Keratinocyte (primary cell): ENCODE measurements around the gene DIP2C. TPM values are rescaled to one million over a fixed set of nuclear protein-coding genes. Genes with fewer than 3 reads are reported as not detected.

Source experiments
- DNase-seq: peaks from one replicate; pipeline ENCODE4 v3.0.0-alpha.2; 2011; ENCODE audit warnings: low read depth, missing footprints, low spot score
- FAIRE-seq: peaks from 2 replicates; lab custom pipeline; 2011; peaks lifted over from hg19 to GRCh38; lab: Jason Lieb, UNC
- H2AFZ ChIP-seq: 2 replicates; pipeline ENCODE4 v1.6.0; 2012; ENCODE audit warnings: low read length, control low read depth, inconsistent platforms; ENCODE audit not compliant: control insufficient read depth
- H3K27ac ChIP-seq: 2 replicates; pipeline ENCODE4 v1.5.1; 2011; ENCODE audit warnings: low read length; ENCODE audit not compliant: control insufficient read depth, insufficient read depth
- H3K27me3 ChIP-seq: 3 replicates; pipeline ENCODE4 v1.6.0; 2011; ENCODE audit warnings: low read length; ENCODE audit not compliant: control insufficient read depth, insufficient read depth; ENCODE audit errors: extremely low read depth
- H3K36me3 ChIP-seq, 2 experiments: 2 replicates in 1 of 2; 3 replicates in 1 of 2; pipeline ENCODE4 v1.5.1; 2011; ENCODE audit warnings: low read length in 2 of 2, mild to moderate bottlenecking in 1 of 2; ENCODE audit not compliant: control insufficient read depth in 2 of 2, insufficient read depth in 2 of 2; ENCODE audit errors: extremely low read depth in 1 of 2
- H3K4me1 ChIP-seq: 3 replicates; pipeline ENCODE4 v1.5.1; 2011; ENCODE audit warnings: low read length; ENCODE audit not compliant: control insufficient read depth, insufficient read depth; ENCODE audit errors: extremely low read depth
- H3K4me2 ChIP-seq: 3 replicates; pipeline ENCODE4 v1.6.0; 2011; ENCODE audit warnings: low read depth, low read length; ENCODE audit not compliant: control insufficient read depth, insufficient read depth; ENCODE audit errors: extremely low read depth
- H3K4me3 ChIP-seq, 3 experiments: fragments of 200-600 bp in 1 of 3; sonication (generic) in 1 of 3; 2 replicates in 2 of 3; 3 replicates in 1 of 3; pipeline ENCODE4 v1.5.1; 2011 to 2016; ENCODE audit warnings: low read length in 3 of 3, mild to moderate bottlenecking in 3 of 3, control low read depth in 2 of 3, inconsistent platforms in 1 of 3, low read depth in 1 of 3, mixed read lengths in 1 of 3, mixed run types in 1 of 3, moderate library complexity in 1 of 3; ENCODE audit not compliant: control insufficient read depth in 2 of 3, insufficient read depth in 2 of 3; ENCODE audit errors: extremely low read depth in 1 of 3
- H3K79me2 ChIP-seq: 2 replicates; pipeline ENCODE4 v1.6.0; 2012; ENCODE audit warnings: low read length; ENCODE audit not compliant: control insufficient read depth, insufficient read depth
- H3K9ac ChIP-seq: 3 replicates; pipeline ENCODE4 v1.6.0; 2011; ENCODE audit warnings: low read length; ENCODE audit not compliant: control insufficient read depth, insufficient read depth; ENCODE audit errors: extremely low read depth
- H3K9me1 ChIP-seq: 3 replicates; pipeline ENCODE4 v1.6.0; 2011; ENCODE audit warnings: low read length; ENCODE audit not compliant: control insufficient read depth, insufficient read depth; ENCODE audit errors: extremely low read depth
- H3K9me3 ChIP-seq: 2 replicates; pipeline ENCODE4 v1.5.1; 2012; ENCODE audit warnings: low read depth, low read length; ENCODE audit not compliant: control insufficient read depth
- H4K20me1 ChIP-seq: 3 replicates; pipeline ENCODE4 v1.6.0; 2011; ENCODE audit warnings: low read length; ENCODE audit not compliant: control insufficient read depth, insufficient read depth; ENCODE audit errors: extremely low read depth
- CTCF ChIP-seq, 3 experiments: IDR thresholded peaks in 1 of 3; conservative IDR thresholded peaks in 1 of 3; optimal IDR thresholded peaks in 1 of 3; 2 replicates in 2 of 3; 3 replicates in 1 of 3; pipeline versions ENCODE3 to v1.5.1; 2011; ENCODE audit warnings: low read length in 3 of 3, mild to moderate bottlenecking in 3 of 3, moderate library complexity in 2 of 3, control low read depth in 1 of 3, inconsistent platforms in 1 of 3; ENCODE audit not compliant: insufficient read depth in 2 of 3; ENCODE audit errors: extremely low read depth in 1 of 3
- EZH2 ChIP-seq: IDR thresholded peaks from one replicate; pipeline ENCODE4 v1.6.1; 2012; ENCODE audit warnings: inconsistent platforms, mild to moderate bottlenecking, low read length, moderate library complexity
- dilution Hi-C: fragments of 300-500 bp; cut with MboI; formaldehyde crosslinking; loops from one replicate; pipeline ENCODE4 v1.7.0; 2020; ENCODE audit warnings: low sequenced_read_pairs; ENCODE audit not compliant: extremely low pct_ligation_motif_present
- polyA plus RNA-seq, 5 experiments: library from polyadenylated mRNA; depleted of rRNA in 3 of 5; stranded (reverse) in 3 of 5; stranded (forward) in 1 of 5; unstranded in 1 of 5; fragments of >200 nt; gene quantifications; 1 replicate in 1 of 5; 2 replicates in 3 of 5; 3 replicates in 1 of 5; pipeline versions ENCODE4 v1.2.1 to v1.2.3, GENCODE V29; 2011 to 2012; ENCODE audit warnings: missing spikeins in 2 of 5, low read depth in 1 of 5, low replicate concordance in 1 of 5

The DIP2C gene
- polyA plus RNA-seq, 1 donor (not counting 4 experiments of a cell fraction or from before 2014, with no cell fraction given): 1.3 TPM

GRCh38 chr10:397321-398068, 292.0 kb downstream of the DIP2C start:
- FAIRE-seq (no peak), DNase-seq (no peak)
- H3K9me1 ChIP-seq: no peaks in the 10 kb centered on the region
- no peaks in the 10 kb centered on the region for H3K27me3 ChIP-seq
- TF ChIP-seq CTCF (optimal IDR thresholded peaks at IDR 0.05 in 1 of 3, IDR thresholded peaks at IDR 0.05 in 1 of 3, conservative IDR thresholded peaks at IDR 0.05 in 1 of 3; ENCODE audit: extremely low read depth in 1 of 3, insufficient read depth in 2 of 3, low read length in 3 of 3) (no peak), EZH2 (no peak)
- H3K9me3 ChIP-seq: no peaks in the 10 kb centered on the region
- H3K9ac ChIP-seq: no peak overlapping the region
- no peaks in the 10 kb centered on the region for H4K20me1 ChIP-seq
- H2AFZ ChIP-seq: no peak overlapping the region
- no peaks in the 10 kb centered on the region for H3K4me1 ChIP-seq
- H3K36me3 ChIP-seq: no peaks in the 10 kb centered on the region
- dilution Hi-C loops: no loop called here
- H3K79me2 ChIP-seq: no peaks in the 10 kb centered on the region
- H3K4me2 ChIP-seq: no peak overlapping the region
- H3K27ac ChIP-seq: no peak overlapping the region
- no peak overlapping the region for H3K4me3 ChIP-seq

GRCh38 chr10:396535-397220, 292.8 kb downstream of the DIP2C start:
- H3K9me3 ChIP-seq: no peaks in the 10 kb centered on the region
- H3K36me3 ChIP-seq: no peaks in the 10 kb centered on the region
- no peak overlapping the region for H3K27ac ChIP-seq
- H3K27me3 ChIP-seq: no peaks in the 10 kb centered on the region
- TF ChIP-seq EZH2 (no peak), CTCF (optimal IDR thresholded peaks at IDR 0.05 in 1 of 3, IDR thresholded peaks at IDR 0.05 in 1 of 3, conservative IDR thresholded peaks at IDR 0.05 in 1 of 3; ENCODE audit: extremely low read depth in 1 of 3, insufficient read depth in 2 of 3, low read length in 3 of 3) (no peak)
- no peaks in the 10 kb centered on the region for H3K79me2 ChIP-seq
- no peak overlapping the region for H3K9ac ChIP-seq
- H4K20me1 ChIP-seq: no peaks in the 10 kb centered on the region
- no peak overlapping the region for H3K4me3 ChIP-seq
- FAIRE-seq (no peak), DNase-seq (no peak)
- H3K4me1 ChIP-seq: no peaks in the 10 kb centered on the region
- no peak overlapping the region for H2AFZ ChIP-seq
- H3K4me2 ChIP-seq: no peak overlapping the region
- dilution Hi-C loops: no loop called here
- H3K9me1 ChIP-seq: no peaks in the 10 kb centered on the region
